Type B pancreatic cell (in vitro differentiated cells): ENCODE measurements around the gene HOXA5. TPM values are rescaled to one million over a fixed set of nuclear protein-coding genes. Genes with fewer than 3 reads are reported as not detected.

ENCODE experiments used
- DNase-seq: peaks from one replicate; pipeline ENCODE4 v3.0.0; 2021; ENCODE audit warnings: mixed read lengths; ENCODE audit not compliant: unreplicated experiment; ENCODE audit errors: extremely low spot score
- H3K27ac Mint-ChIP-seq: 2 replicates; pipeline ENCODE4 v1.8.0; 2021; ENCODE audit warnings: mild to moderate bottlenecking, mixed read lengths
- H3K27me3 Mint-ChIP-seq: 2 replicates; pipeline ENCODE4 v1.8.0; 2021; ENCODE audit warnings: mixed read lengths
- H3K36me3 Mint-ChIP-seq: 2 replicates; pipeline ENCODE4 v1.8.0; 2021; ENCODE audit warnings: mixed read lengths
- H3K4me1 Mint-ChIP-seq: one replicate; pipeline ENCODE4 v1.8.0; 2021; ENCODE audit warnings: mixed read lengths; ENCODE audit not compliant: unreplicated experiment
- H3K4me3 Mint-ChIP-seq: 2 replicates; pipeline ENCODE4 v1.8.0; 2021; ENCODE audit warnings: mild to moderate bottlenecking, mixed read lengths
- H3K9me3 Mint-ChIP-seq: 2 replicates; pipeline ENCODE4 v1.8.0; 2021; ENCODE audit warnings: mixed read lengths
- total RNA-seq: library from RNA; stranded (reverse); gene quantifications from 2 replicates; pipeline ENCODE4 v1.2.1, GENCODE V29; 2021; ENCODE audit warnings: low replicate concordance
- TF ChIP-seq, protein P1 (sequence below): fragments of 200-600 bp; sonication (generic); conservative IDR thresholded peaks from 2 replicates; pipeline ENCODE4 v1.5.0; 2021; ENCODE audit warnings: antibody characterized with exemption, mild to moderate bottlenecking

HOXA5 gene
- total RNA-seq, 1 donor from 2014 or later: 77.7 TPM

DNA sequence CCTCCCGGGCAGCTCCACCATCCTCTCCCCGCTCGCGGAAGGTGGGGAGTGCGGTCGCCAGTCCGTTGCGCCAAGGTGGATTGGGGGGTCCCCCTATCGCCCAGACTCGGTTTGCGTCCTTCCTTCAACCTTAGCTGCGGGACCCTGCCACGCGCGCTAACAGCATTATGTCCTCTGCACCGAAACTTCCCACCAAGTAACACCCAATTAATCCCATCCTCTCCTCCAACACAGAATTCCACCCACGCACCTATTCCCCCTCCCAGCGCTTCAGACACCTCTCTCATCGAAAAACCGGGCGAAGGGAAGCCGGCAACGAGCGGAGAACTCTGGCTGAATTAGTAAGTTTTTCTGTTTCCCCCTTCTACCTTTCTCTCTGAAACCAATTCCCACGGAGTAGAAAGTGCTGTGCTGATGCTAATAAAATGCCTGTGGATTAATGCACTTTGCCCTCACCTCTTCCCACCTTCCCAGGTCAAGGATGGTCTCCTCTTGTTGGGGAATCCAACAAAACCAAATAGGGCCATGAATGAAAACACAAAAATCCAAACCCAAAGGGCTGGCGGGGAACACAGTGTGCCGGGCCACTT is 8.0 kb upstream of the HOXA5 start:
- Mint-ChIP-seq H3K4me1 (peaks cover 27% of the 10 kb centered on the region), H3K27me3 (peaks cover 87% of the 10 kb centered on the region), H3K27ac (peak overlapping the region; percentile 65), H3K9me3 (no peaks in the 10 kb centered on the region), H3K4me3 (peak overlapping the region; percentile 91), H3K36me3 (peaks cover 12% of the 10 kb centered on the region)
- TF ChIP-seq, protein P1, sequence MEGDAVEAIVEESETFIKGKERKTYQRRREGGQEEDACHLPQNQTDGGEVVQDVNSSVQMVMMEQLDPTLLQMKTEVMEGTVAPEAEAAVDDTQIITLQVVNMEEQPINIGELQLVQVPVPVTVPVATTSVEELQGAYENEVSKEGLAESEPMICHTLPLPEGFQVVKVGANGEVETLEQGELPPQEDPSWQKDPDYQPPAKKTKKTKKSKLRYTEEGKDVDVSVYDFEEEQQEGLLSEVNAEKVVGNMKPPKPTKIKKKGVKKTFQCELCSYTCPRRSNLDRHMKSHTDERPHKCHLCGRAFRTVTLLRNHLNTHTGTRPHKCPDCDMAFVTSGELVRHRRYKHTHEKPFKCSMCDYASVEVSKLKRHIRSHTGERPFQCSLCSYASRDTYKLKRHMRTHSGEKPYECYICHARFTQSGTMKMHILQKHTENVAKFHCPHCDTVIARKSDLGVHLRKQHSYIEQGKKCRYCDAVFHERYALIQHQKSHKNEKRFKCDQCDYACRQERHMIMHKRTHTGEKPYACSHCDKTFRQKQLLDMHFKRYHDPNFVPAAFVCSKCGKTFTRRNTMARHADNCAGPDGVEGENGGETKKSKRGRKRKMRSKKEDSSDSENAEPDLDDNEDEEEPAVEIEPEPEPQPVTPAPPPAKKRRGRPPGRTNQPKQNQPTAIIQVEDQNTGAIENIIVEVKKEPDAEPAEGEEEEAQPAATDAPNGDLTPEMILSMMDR: no peak
- peak; percentile 67 for DNase-seq

DNA sequence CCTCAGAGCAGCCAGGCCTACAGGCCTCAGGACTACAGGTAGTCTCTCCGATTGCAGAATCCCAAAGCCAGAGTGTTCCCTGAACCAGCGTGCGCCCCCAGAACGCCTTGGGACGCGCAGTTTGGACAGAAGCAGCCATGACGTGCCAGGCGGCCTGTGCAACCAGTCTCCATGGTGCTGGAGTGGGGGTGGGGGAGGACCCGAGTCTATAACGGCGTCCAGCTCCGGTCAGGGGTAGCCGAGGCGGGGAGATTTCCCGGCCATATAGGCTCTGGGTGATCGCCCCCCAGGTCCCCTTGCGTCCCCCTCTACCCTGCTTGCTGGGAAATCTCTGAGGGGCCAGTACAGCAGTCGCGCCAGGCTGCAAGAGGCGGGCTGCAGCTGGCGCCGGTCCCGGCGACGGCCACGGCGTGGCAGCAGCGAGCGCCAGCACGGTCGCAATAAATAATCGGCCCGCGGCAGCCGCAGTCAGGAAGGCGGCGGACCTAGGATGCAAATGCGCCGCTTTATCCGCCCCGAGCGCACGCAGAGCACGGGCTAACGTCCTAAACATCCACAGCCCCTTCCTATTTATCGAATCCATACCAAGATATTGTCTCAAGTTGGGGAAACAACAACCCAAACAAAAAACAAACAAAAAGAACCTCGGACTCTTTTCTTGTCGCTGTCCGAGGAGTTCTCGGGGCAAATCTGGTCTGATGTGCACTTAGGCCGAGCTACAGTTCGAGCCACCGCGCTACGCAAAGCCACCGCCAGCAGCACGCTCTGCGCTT is 7.3 kb upstream of the HOXA5 start:
- TF ChIP-seq, protein P1: peak; percentile 89
- peak overlapping the region; percentile 65 for H3K27ac Mint-ChIP-seq
- peak overlapping the region; percentile 91 for H3K4me3 Mint-ChIP-seq
- peaks cover 86% of the 10 kb centered on the region for H3K27me3 Mint-ChIP-seq
- peak; percentile 88 for DNase-seq
- H3K9me3 Mint-ChIP-seq: no peaks in the 10 kb centered on the region
- peaks cover 31% of the 10 kb centered on the region for H3K4me1 Mint-ChIP-seq
- H3K36me3 Mint-ChIP-seq: peaks cover 18% of the 10 kb centered on the region

DNA sequence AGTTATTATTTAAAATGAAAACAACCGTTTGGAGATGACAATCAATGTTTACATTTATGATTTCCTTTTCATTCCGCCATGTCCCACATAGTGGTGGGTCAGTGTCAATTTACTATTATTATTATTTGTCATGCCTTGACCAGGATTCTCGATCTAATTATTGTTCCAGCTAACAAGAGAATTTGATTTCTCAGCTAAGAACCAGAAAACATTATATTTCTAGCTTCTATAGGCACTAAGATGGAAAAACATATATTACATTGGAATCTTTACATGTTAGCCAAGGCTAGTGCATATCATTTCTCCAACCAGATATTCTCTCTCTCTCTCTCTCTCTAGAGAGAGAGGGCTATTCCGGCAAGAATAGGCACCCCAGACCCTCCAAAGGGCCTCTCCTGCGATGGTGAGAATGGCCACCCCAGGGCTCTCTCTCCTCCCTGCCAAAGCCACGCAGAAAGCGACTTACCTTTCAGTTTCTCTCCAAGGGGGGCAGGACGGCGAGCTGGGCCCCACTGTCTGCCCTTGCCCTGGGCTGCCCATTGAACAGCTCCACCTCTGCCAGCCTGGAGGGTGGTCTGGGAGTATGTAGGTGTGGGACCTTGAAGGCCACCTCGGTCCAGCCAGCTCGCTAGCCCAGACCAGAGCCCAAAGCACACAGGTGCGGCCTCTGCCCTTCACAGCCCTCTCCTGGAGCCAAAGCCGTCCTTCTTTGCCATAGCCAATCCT is 6.5 kb upstream of the HOXA5 start:
- peaks cover 30% of the 10 kb centered on the region for H3K4me1 Mint-ChIP-seq
- H3K27ac Mint-ChIP-seq: peak overlapping the region; percentile 65
- TF ChIP-seq, protein P1: no peak
- peaks cover 84% of the 10 kb centered on the region for H3K27me3 Mint-ChIP-seq
- H3K4me3 Mint-ChIP-seq: peak overlapping the region; percentile 91
- no peaks in the 10 kb centered on the region for H3K9me3 Mint-ChIP-seq
- H3K36me3 Mint-ChIP-seq: peaks cover 18% of the 10 kb centered on the region
- no peak for DNase-seq

DNA sequence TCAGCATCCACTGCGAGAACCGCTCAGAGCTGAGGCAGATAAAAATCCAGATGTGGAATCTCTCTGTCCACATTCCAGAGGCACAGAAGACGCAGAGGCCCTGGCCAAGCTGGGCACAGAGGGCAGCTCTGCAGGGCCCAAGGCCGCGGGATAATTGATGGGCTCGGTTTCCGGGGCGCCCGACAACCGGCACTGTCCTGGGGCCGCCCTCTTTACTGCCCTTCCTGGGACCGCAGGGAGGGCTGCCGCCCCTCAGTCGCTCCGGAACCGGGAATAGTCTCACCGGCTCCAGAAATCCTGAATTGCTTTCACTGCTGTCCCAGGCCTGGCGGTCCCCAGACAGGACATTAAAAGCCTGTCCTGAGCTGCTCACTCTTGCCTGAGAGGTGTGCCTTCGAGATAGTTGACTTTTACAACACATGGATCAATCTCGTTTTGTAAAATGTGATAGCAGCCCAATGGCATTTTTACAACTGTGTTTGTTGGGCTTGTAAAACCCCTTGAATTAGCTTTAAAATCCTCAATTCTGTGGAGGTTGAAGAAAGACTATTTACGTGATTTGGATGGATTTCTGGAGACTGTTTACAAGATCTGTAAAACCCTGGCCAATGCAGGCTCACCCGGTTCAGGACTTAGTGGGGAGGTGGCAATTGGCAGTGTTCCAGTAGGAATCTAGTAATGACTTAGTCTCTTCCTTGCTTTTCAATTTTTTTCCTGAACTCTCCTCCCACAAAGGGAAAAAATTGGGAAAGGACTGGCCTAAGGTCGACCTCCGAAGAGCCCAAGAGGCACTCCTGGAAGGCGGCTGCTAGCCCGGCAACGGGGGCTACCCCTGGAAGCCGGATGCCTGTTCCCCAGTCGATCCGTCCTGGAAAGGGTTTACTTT is 5.5 kb upstream of the HOXA5 start:
- Mint-ChIP-seq H3K27me3 (peaks cover 82% of the 10 kb centered on the region), H3K4me1 (peaks cover 31% of the 10 kb centered on the region), H3K27ac (peak overlapping the region; percentile 88), H3K4me3 (peak overlapping the region; percentile 91), H3K9me3 (no peaks in the 10 kb centered on the region), H3K36me3 (peaks cover 15% of the 10 kb centered on the region)
- no peak for DNase-seq
- TF ChIP-seq, protein P1: no peak
